MCF 10A (cell line): ENCODE measurements around the gene ABHD10. TPM values are rescaled to one million over a fixed set of nuclear protein-coding genes. Genes with fewer than 3 reads are reported as not detected.

ENCODE experiments used
- BruUV-seq: library from RNA; stranded (reverse); fragments of 400-500 nt; replicated peaks from 2 replicates; lab custom pipeline; 2021; lab: Mats Ljungman, UMichigan
- CTCF ChIA-PET: fragments of 300-600 bp; sonication (Branson Sonifier 250); formaldehyde crosslinking; extraction: SDS; loops from one replicate; lab custom pipeline; 2021; ENCODE audit warnings: antibody characterized with exemption, inconsistent platforms; lab: Yijun Ruan, JAX
- POLR2A ChIA-PET: fragments of 300-600, 350-650 bp; sonication (Branson Sonifier 250); formaldehyde crosslinking; extraction: SDS; loops from one replicate; lab custom pipeline; 2020; ENCODE audit warnings: antibody characterized with exemption, inconsistent platforms; lab: Yijun Ruan, JAX
- DNase-seq: peaks from one replicate; pipeline ENCODE4 v3.0.0-alpha.2; 2018; ENCODE audit not compliant: unreplicated experiment
- H3K27ac Mint-ChIP-seq: one replicate; pipeline ENCODE4 v1.8.0; 2022; ENCODE audit warnings: mild to moderate bottlenecking, low read depth, mixed read lengths; ENCODE audit not compliant: unreplicated experiment
- H3K27me3 Mint-ChIP-seq: one replicate; pipeline ENCODE4 v1.8.0; 2022; ENCODE audit warnings: mixed read lengths; ENCODE audit not compliant: insufficient read depth, unreplicated experiment
- H3K36me3 Mint-ChIP-seq: one replicate; pipeline ENCODE4 v1.8.0; 2022; ENCODE audit warnings: mild to moderate bottlenecking, moderate library complexity, mixed read lengths; ENCODE audit not compliant: insufficient read depth, unreplicated experiment
- H3K4me1 Mint-ChIP-seq: one replicate; pipeline ENCODE4 v1.8.0; 2022; ENCODE audit warnings: mixed read lengths; ENCODE audit not compliant: insufficient read depth, unreplicated experiment
- H3K4me3 Mint-ChIP-seq: one replicate; pipeline ENCODE4 v1.8.0; 2022; ENCODE audit warnings: mild to moderate bottlenecking, moderate library complexity, mixed read lengths; ENCODE audit not compliant: unreplicated experiment
- H3K9me3 Mint-ChIP-seq: one replicate; pipeline ENCODE4 v1.8.0; 2022; ENCODE audit warnings: mixed read lengths; ENCODE audit not compliant: unreplicated experiment
- intact Hi-C: fragments of 100-400 bp; cut with micrococcal nuclease; formaldehyde crosslinking; loops from 2 replicates; pipeline ENCODE4 v1.14.1; 2022
- total RNA-seq: library from RNA; stranded (reverse); gene quantifications from 2 replicates; pipeline ENCODE4 v1.2.3, GENCODE V29; 2022
- TF ChIP-seq, protein P1 (sequence below): fragments of 200-600 bp; IDR thresholded peaks from one replicate; pipeline ENCODE4 v1.8.0; 2022; ENCODE audit warnings: antibody characterized with exemption, mild to moderate bottlenecking; ENCODE audit not compliant: unreplicated experiment

Gene ABHD10
- total RNA-seq, 1 experiment from 2014 or later = 34.1 TPM

DNA sequence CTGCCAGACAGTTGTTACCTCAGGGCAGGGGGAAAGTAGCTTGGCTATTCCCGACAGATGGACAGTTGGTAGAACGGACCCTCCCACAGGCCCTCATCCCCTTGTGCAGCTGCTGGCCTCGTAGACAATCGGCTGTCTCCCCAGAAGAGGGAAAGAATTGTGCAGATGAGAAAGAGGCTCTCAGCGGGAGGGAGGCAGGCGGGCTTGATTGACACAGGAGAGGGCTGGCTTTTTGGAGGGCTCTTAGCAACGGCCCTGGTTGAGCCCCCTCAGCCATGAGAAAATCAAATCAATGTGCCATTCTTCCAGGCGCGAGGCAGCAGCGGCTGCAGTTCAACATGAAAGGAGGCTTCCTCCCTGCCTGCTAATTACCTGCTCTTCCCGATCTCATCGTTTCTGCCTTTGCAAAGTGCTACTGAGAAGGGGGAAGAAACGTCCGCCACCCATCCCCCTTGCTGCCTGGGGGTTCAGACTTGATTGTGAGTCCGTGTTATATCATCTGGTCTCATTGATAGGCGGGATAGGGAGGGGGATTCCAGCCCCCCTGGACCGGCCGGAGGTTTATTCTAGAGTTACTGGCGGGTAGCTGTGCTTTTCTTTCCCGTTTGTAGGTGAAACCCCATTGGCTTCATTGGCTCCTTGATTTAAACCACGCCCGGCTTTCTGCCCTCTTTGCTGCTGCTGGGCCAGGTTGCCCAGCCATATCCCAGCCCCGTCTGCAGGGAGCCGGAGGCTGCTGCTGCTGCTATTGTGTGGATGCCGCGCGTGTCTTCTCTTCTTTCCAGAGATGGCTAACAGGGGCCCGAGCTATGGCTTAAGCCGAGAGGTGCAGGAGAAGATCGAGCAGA is 20.0 kb downstream of the ABHD10 start, which contains the start of gene TAGLN3:
TAGLN3 (plus strand) TSS at position 287 of the 848 bp plus-strand sequence; CDS start at position 788, 501 bp downstream.
- no peaks in the 10 kb centered on the region for H3K27me3 Mint-ChIP-seq
- TF ChIP-seq, protein P1, sequence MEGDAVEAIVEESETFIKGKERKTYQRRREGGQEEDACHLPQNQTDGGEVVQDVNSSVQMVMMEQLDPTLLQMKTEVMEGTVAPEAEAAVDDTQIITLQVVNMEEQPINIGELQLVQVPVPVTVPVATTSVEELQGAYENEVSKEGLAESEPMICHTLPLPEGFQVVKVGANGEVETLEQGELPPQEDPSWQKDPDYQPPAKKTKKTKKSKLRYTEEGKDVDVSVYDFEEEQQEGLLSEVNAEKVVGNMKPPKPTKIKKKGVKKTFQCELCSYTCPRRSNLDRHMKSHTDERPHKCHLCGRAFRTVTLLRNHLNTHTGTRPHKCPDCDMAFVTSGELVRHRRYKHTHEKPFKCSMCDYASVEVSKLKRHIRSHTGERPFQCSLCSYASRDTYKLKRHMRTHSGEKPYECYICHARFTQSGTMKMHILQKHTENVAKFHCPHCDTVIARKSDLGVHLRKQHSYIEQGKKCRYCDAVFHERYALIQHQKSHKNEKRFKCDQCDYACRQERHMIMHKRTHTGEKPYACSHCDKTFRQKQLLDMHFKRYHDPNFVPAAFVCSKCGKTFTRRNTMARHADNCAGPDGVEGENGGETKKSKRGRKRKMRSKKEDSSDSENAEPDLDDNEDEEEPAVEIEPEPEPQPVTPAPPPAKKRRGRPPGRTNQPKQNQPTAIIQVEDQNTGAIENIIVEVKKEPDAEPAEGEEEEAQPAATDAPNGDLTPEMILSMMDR = no peak
- no peak within 1 kb of the TSS for H3K27ac Mint-ChIP-seq
- peak; percentile 29 for DNase-seq
- no peaks in the 10 kb centered on the region for H3K9me3 Mint-ChIP-seq
- peaks cover 9% of the 10 kb centered on the region for H3K4me1 Mint-ChIP-seq
- CTCF ChIA-PET = interaction anchor here (0.8 to 7.0 kb wide), 6 partner anchors 8 to 44 kb away, joined by 3 to 43 read pairs (median 14); no protein-coding TSS in a partner anchor
- no peaks in the 10 kb centered on the region for H3K36me3 Mint-ChIP-seq
- H3K4me3 Mint-ChIP-seq = peak within 1 kb of the TSS; percentile 50
- POLR2A ChIA-PET = interaction anchor here (1.0 kb wide), 1 partner anchor 14 kb away, joined by 6 read pairs; no protein-coding TSS in a partner anchor
- intact Hi-C loops = no loop called here
- BruUV-seq = no TSS peak

DNA sequence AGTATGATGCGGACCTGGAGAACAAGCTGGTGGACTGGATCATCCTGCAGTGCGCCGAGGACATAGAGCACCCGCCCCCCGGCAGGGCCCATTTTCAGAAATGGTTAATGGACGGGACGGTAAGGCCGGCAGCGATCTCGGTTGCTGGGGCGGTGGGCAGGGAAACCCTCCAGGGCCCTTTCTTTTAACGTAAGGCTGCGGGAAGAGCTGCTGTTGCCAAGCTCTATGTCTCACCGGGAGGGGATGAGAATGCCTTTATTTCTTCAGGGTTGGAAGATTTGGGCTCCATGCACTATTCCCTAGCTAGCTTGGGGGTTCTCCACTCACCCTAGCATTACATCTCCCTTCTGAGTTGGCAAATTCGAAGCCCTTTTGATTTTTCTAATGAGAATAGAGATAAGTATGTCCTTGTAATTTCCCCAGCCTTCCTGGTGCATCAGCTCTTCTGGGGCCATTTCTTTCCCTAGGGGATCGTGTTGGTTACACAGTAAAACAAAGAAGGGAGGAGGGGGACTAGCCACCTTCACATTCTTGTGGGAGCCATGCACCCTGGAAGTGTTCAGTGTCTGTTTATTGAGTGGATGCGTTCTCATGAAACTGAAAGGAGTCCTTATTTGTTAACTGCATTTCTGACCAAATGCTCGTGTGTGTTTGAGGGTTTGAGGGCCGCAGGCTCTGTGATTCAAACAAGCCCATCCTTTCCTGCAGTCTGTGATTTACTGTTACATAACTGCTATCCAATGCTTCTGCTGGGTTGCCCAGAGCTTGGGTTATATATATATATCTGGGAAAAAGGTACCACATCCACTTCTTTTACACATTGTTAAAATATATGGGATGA is 20.9 kb downstream of the ABHD10 start:
- TF ChIP-seq, protein P1 = no peak
- ChIA-PET POLR2A (interaction anchor here (0.9 to 1.0 kb wide), 2 partner anchors 11 to 13 kb away, joined by 4 to 6 read pairs; no protein-coding TSS in a partner anchor), CTCF (interaction anchor here (0.8 to 7.0 kb wide), 4 partner anchors 10 to 43 kb away, joined by 3 to 43 read pairs (median 26); no protein-coding TSS in a partner anchor)
- Mint-ChIP-seq H3K4me1 (peaks cover 9% of the 10 kb centered on the region), H3K27me3 (no peaks in the 10 kb centered on the region), H3K4me3 (peak overlapping the region; percentile 50), H3K9me3 (no peaks in the 10 kb centered on the region), H3K36me3 (no peaks in the 10 kb centered on the region), H3K27ac (no peak overlapping the region)
- no TSS peak for BruUV-seq
- intact Hi-C loops = no loop called here
- DNase-seq = no peak

DNA sequence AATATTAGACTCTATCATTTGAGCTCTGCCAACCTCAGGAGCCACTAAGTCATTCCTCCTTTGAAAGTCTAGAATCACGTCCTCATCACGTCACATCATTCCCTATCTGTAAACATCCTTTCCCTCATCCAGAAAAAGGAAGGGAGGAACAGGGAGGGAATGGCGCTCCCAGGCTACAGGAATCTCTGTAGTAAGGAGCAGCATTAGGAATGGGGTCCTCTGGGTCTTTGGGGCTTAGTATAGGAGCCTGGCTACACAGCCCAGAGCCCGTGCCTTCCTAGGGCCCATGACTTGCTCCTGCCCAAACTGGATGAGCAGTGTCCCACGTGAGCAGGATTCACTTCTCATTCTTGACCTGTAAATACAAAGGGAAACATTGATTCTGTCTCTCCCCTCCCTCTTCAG is 21.5 kb downstream of the ABHD10 start:
- peaks cover 9% of the 10 kb centered on the region for H3K4me1 Mint-ChIP-seq
- POLR2A ChIA-PET = interaction anchor here (0.8 to 0.9 kb wide), 3 partner anchors 8 to 20 kb away, joined by 3 to 4 read pairs (median 3); no protein-coding TSS in a partner anchor
- H3K4me3 Mint-ChIP-seq = no peak overlapping the region

More for the DNA sequence above, 21.5 kb downstream of the ABHD10 start:
- no TSS peak for BruUV-seq
- no peak overlapping the region for H3K27ac Mint-ChIP-seq
- intact Hi-C loops = no loop called here
- TF ChIP-seq, protein P1 = no peak
- no peak for DNase-seq
- H3K36me3 Mint-ChIP-seq = no peaks in the 10 kb centered on the region
- CTCF ChIA-PET = interaction anchor here (4.7 to 7.0 kb wide), 3 partner anchors 11 to 43 kb away, joined by 21 to 43 read pairs (median 31); no protein-coding TSS in a partner anchor
- H3K27me3 Mint-ChIP-seq = no peaks in the 10 kb centered on the region
- H3K9me3 Mint-ChIP-seq = no peaks in the 10 kb centered on the region
